HFF-Myc (cell line): ENCODE results near the gene ACOX2.

Experiments
- DNase-seq: peaks from one replicate; pipeline ENCODE4 v3.0.0-alpha.2; 2011; ENCODE audit warnings: low read depth; ENCODE audit errors: extremely low read depth
- H3K4me3 ChIP-seq: replicated peaks from 2 replicates; pipeline ENCODE4 v1.5.1; 2011; ENCODE audit warnings: low read depth, mild to moderate bottlenecking, control low read depth, low read length
- CTCF ChIP-seq: IDR thresholded peaks from 2 replicates; pipeline ENCODE4 v1.5.1; 2012; ENCODE audit warnings: mild to moderate bottlenecking, low read depth, low read length, control low read depth; ENCODE audit errors: missing control alignments

The ACOX2 gene

GRCh38 chr3:58536501-58537411 lies at the start of gene ACOX2:
TSS of gene ACOX2 (minus strand) at chr3:58537190. CDS start at chr3:58535106, 2,084 bp downstream.
- no peak for TF ChIP-seq CTCF
- DNase-seq: no peak
- H3K4me3 ChIP-seq: peak within 1 kb of the TSS; percentile 13

GRCh38 chr3:58585994-58586393 lies 49.0 kb upstream of the ACOX2 start:
- no peak for TF ChIP-seq CTCF
- DNase-seq: no peak
- H3K4me3 ChIP-seq: no peak overlapping the region

DNA sequence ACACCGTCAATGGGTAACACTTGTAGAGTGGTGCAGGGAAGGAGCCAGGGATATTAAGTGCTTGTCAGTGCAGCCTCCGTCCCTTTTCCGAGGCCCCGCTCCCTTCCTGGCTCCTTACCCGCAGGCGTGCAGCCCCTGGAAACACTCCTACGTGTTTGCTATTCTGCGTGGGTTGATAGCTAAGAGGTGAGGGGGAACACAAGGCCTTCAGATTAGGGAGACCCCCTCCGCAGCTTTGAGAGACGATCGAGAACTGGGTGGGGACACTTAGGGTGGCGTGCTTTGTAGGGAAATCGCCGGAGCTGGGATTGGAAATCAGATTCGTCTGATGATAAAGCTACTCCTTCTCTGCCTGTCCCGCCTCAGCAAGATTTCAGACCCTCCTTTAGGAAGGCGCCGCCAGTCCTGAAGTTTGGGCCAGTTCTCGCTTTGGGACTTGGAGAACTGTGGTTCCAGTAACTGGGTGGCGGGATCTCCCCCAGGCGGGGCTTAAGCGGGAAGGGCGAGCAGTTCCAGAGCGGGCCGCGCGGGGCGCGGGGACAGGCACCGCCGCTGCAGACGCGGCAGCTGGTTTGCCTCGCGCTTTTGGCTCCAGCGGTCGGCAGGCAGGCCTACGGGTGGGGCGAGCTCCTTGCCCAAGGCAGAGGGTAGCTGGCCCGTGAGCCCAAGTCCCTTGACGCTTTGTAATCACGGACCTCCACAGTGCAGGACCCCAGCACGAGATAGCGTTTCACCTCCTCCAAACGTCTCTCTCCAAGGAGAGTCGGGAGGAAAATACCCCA lies 48.2 kb upstream of the ACOX2 start:
- peak overlapping the region; percentile 58 for H3K4me3 ChIP-seq

GRCh38 chr3:58584690-58585004 lies 47.7 kb upstream of the ACOX2 start:
- no peak for TF ChIP-seq CTCF
- H3K4me3 ChIP-seq: peak overlapping the region; percentile 58
- DNase-seq: no peak

More for the DNA sequence above, 48.2 kb upstream of the ACOX2 start:
- TF ChIP-seq CTCF: peak; percentile 65
- DNase-seq: peak; percentile 19

DNA sequence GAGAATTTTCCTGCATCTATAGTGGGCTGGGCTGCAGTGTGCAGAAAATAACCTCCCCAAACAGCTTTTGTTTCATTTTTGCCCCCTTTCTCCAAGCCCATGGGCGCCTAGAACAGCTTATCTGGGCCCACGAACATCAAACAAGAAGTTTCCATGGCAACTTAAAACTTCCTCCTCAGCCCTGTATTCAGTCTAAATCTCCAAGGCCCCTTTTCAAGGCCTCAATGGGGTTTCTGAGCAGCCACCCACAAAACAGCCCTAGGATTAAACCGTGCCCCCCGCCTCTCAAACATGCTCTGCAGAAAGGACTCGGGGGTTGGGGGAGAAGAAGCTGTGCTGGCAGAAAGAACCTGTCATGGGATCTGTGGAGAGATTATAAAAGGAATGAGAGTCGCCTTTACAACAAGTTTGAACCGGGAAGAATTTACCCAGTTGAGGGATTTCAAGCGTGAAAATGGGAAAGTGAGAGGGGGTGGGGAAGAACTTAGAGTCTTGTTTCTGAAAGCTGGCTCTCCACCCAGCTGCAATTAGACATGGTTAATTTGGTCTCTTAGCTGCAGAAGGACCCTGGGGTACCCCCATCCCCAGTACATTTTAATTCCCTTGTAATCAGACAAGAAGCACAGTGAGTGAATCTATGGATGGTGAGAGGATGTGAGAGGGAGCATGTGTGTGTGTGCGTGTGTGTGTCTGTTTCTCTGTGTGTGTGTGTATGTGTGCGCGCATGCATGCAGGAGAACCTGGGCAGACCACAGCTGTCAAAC lies 44.5 kb upstream of the ACOX2 start:
- DNase-seq: no peak
- TF ChIP-seq CTCF: no peak
- no peak overlapping the region for H3K4me3 ChIP-seq

DNA sequence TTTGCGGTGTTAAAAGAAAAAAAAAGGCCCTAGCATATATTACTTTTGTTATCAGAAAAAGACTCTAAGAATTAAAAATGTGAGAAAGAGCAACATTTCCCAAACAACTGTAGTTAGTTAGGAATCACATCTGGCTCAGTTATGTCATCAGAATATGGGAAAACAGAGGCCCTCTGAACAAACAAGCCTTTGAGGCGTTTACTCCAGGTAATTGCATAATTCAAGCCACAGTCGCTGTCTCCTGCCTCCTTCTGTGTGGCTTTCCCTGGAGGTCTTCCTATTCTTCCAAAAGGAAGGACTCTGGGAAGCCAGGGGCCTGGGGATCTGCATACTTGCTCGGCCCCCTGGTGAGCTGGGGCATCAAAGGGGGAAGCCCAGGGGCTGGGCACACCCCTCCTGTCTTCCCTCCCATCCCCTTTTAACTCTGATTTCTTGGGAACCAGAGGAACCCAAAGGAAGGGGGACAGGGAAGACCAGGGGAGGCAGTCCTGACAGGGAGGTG lies 43.9 kb upstream of the ACOX2 start:
- no peak for DNase-seq
- no peak for TF ChIP-seq CTCF
- no peak overlapping the region for H3K4me3 ChIP-seq
